Measurements from ENCODE around the gene MBNL1.

MBNL1 gene

DNA sequence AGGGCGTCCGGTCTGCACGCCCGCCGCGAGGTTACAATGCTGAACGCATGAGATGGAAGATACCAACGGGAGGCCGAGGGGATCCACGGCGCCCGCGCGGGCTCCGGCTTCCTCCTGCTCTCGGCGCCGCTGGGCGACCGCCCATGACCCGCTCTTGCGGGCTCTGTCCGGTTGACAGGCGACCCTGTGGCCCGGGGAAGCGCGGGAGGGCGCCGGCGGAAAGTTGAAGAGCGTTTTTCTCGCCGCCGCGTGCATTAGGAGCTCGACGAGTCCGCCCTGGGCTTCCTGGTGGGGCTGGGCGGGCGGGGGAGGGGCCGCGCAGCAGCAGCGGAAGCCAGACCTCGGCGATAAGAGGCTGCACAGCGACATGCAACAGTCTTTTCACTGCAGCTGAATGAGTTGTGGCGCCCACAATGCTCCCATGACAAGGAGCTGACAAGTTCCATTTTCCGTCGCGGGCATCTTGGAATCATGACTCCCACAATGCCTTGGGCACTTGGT, at the start of gene MBNL1:
Gene MBNL1, plus strand, starts transcription at position 375 of the 501 bp plus-strand sequence. CDS start 31,265 bp downstream, outside the sequence.
- peak; percentile 85 for DNase-seq (ENCODE audit: low read depth)

GRCh38 chr3:152219216-152219615, 49.5 kb upstream of the MBNL1 start:
- no peak for DNase-seq (ENCODE audit: low read depth)

- no peak for DNase-seq (ENCODE audit: low read depth)
Measured at GRCh38 chr3:152219769-152220255, 48.9 kb upstream of the MBNL1 start.

GRCh38 chr3:152222327-152222726, 46.4 kb upstream of the MBNL1 start:
- DNase-seq (ENCODE audit: low read depth), result no peak

GRCh38 chr3:152225201-152225600, 43.5 kb upstream of the MBNL1 start:
- no peak for DNase-seq (ENCODE audit: low read depth)

DNA sequence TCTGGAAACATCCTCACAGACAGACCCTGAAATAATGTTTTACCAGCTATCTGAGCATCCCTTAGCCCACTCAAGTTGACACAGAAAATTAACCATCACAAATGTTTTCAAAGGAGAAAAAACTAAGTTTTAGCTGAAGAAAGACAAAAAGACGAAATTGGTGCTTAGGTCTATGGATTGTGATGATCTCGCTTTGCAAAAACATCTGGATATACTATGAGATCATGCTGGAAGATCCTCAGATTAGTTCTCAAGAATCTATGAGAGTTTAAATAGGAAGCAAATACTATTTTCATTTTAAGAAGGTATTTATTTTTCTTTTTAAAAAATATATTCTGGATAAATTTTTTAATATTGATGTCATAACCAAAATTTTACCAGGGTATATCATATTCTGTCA, 42.6 kb upstream of the MBNL1 start:
- no peak for DNase-seq (ENCODE audit: low read depth)

DNA sequence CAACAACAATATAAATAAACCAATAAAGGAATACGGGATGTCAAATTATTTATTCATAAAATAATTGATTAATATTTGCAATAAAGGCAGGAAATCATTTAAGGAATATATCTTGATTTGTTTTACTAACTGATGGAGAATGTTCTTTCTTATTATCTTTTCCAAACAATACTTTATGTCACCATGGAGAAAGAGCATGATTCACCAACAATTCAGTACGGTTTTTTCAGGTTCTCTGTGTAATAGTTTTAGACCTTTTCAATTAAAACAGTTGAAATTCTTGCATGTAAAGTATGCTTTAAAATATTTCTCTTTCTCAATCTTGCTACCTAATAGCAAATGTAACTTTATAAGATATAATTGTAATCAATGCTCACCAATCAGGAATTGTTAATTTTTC, 41.7 kb upstream of the MBNL1 start:
- no peak for DNase-seq (ENCODE audit: low read depth)

GRCh38 chr3:152229692-152230091, 39.0 kb upstream of the MBNL1 start:
- no peak for DNase-seq (ENCODE audit: low read depth)

DNA sequence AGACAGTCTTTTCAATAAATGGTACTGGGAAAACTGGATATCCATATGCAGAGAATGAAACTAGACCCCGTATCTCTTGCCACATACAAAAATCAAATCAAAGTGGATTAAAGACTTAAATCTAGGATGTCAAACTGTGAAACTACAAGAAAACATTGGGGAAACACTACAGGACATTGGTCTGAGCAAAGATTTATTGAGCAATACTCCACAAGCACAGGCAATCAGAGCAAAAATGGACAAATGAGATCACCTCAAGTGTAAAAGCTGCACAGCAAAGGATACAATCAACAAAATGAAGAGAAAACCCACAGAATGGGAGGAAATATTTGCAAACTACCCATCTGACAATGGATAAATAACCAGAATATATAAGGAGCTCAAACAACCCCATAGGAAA, 38.4 kb upstream of the MBNL1 start:
- DNase-seq (ENCODE audit: low read depth), result no peak

GRCh38 chr3:152232001-152232400, 36.7 kb upstream of the MBNL1 start:
- no peak for DNase-seq (ENCODE audit: low read depth)

DNA sequence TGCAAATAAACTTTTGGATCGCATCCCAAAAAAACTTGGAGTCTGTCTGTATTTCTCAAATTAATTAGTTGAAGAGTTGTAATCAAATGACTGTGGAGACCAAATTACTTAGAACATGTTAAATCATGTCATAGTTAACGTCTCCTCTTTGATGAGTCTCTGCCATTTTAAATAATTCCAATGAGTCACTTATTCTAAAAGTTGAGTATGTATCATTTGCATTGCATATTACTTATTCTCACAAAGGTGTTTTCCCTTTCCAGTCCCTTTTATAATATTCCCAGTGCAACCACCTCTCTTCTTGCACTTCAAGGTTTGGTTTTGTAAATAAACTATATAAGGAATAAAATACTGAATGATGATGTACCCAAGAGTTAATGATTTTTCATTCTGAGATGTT, 36.0 kb upstream of the MBNL1 start:
- no peak for DNase-seq (ENCODE audit: low read depth)

- no peak for DNase-seq (ENCODE audit: low read depth)
Measured at GRCh38 chr3:152234657-152235375, 33.9 kb upstream of the MBNL1 start.

DNA sequence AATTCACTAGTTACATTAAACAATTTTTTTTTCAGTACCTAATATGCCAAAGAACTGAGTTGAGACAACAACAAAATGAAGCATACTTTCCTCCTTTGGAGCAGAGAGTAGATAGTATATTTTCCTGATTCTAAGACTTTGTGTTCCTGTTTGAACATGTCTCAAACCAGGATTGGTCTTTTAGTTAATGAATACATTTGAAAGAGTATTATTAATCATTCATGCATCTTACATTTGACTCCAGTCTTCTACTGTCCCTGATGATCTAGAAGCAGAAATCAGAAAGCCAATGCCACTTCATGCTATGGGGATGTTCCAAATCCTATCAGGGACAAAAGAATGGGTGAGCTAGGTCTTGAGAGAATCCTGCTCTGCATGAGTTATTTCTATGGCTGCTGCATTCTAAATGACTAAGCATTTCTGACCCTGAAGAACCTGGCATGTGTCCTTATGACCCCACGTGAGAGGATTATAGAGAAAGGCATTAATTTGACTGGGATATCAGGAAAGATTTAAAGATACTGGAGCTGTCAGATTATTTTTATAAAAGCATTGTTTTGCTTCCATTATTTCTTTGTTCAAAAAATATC, 32.9 kb upstream of the MBNL1 start:
- DNase-seq (ENCODE audit: low read depth), result no peak

DNA sequence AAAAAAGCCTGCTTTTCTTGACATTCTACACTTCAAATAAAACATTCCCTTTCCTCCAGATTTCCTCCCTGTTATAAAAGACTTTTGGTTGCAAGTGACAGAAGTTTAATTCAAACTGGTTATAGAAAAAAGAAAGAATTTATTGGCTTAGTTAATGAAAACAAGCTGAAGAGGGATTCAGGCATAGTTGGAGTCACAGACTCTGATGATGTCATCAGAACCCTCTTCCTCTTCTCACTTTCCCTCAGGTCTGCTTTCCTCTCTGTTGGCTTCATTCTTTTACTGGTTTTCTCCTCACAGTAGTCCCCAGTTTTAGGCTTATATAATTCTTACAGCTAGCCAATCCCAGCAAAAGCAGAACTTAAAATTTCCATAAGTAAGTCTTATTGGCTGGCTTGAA, 32.0 kb upstream of the MBNL1 start:
- no peak for DNase-seq (ENCODE audit: low read depth)

- no peak for DNase-seq (ENCODE audit: low read depth)
Measured at GRCh38 chr3:152241142-152242017, 27.3 kb upstream of the MBNL1 start.

DNA sequence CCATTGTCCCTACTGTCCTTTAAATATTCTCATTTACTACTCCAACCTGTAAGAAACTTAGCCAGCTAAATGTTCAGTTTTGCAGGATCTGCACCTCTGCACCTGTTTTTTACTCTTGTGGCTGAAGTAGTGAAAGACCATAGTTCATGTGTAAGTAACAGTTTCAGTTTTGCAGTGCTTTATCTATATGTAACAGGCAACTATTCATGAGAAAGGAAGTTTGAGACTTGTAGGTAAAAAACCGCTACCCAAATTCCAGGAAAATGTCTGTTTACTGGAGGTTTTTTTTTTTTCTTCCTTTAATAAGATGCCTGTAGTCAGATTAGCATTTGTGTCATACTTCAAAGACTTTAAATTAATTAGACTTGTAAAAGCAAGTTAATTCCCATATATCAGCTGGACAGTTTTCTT, 25.4 kb upstream of the MBNL1 start:
- DNase-seq (ENCODE audit: low read depth), result peak; percentile 69

GRCh38 chr3:152243721-152244516, 24.8 kb upstream of the MBNL1 start:
- no peak for DNase-seq (ENCODE audit: low read depth)

- DNase-seq (ENCODE audit: low read depth), result no peak
Measured at GRCh38 chr3:152244517-152244888, 24.2 kb upstream of the MBNL1 start.

DNA sequence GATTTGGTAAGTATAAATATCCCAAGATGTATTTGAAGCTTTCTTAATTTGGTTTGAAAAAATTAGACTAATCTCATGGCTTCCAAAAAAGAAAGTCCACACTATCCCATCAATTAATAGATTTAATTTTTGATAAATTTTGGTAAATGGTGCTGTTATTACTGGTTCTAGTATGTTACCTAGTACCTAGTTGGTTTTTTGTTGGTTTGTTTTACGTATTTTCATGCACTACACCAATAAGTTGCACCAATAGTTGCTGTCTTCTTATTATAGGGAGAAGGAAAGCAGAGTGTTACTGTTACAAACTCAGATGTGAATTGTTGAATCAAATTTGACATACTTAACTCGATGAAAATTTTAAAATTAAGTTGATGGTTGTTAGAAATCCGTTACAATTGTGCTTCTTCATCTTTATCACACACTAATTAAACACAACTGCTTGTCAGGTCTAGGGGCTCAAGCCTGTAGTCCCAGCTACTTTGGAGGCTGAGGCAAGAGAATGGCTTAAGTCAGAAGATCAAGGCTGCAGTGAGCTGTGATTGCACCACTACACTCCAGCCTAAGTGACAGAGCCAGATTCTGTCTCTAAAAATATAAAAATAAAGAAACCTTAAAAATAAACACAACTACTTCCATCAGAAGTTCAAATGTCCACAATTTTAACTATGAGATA, 23.1 kb upstream of the MBNL1 start:
- DNase-seq (ENCODE audit: low read depth), result no peak

- no peak for DNase-seq (ENCODE audit: low read depth)
Measured at GRCh38 chr3:152251916-152252315, 16.8 kb upstream of the MBNL1 start.

GRCh38 chr3:152252755-152253154, 16.0 kb upstream of the MBNL1 start:
- no peak for DNase-seq (ENCODE audit: low read depth)
